GM18951 (cell line): ENCODE data around the gene C2CD4D.
"Not testable (repeated sequence)": the region's sequence is repeated elsewhere in the genome, so short reads cannot be mapped to it uniquely, and the experiment has no call there.

Experiments
- POLR2A ChIP-seq: IDR thresholded peaks from 4 replicates; pipeline ENCODE4 v1.6.1; 2011; ENCODE audit warnings: mild to moderate bottlenecking; ENCODE audit not compliant: insufficient read length, insufficient read depth; ENCODE audit errors: extremely low read depth
- in situ Hi-C: fragments of 300-500 bp; cut with MboI; formaldehyde crosslinking; loops from one replicate; pipeline ENCODE4 v1.12.0; 2022; ENCODE audit warnings: low sequenced_read_pairs, mixed read lengths, inconsistent platforms; ENCODE audit not compliant: unreplicated experiment

C2CD4D gene

GRCh38 chr1:151839457-151840403 is at the start of gene C2CD4D:
C2CD4D (minus strand) TSS chr1:151839820; CDS start chr1:151838989, 831 bp downstream.
- in situ Hi-C loops = loop anchor here (25.0 kb wide), 1 partner anchor 252 kb away; no protein-coding TSS in a partner anchor
- peak; percentile 57 for TF ChIP-seq POLR2A

GRCh38 chr1:151888972-151889570 is 49.5 kb upstream of the C2CD4D start:
- in situ Hi-C loops = no loop called here
- TF ChIP-seq POLR2A = no peak

- no peak for TF ChIP-seq POLR2A
- in situ Hi-C loops = no loop called here
Observed at GRCh38 chr1:151887028-151887427, 47.4 kb upstream of the C2CD4D start.

GRCh38 chr1:151885479-151885878 is 45.9 kb upstream of the C2CD4D start:
- TF ChIP-seq POLR2A = no peak
- in situ Hi-C loops = no loop called here

- in situ Hi-C loops = not testable (repeated sequence)
Observed at GRCh38 chr1:151884879-151885278, 45.3 kb upstream of the C2CD4D start.

- in situ Hi-C loops = not testable (repeated sequence)
Observed at GRCh38 chr1:151884445-151884844, 44.8 kb upstream of the C2CD4D start.

- in situ Hi-C loops = not testable (repeated sequence)
Observed at GRCh38 chr1:151883898-151884297, 44.3 kb upstream of the C2CD4D start.

GRCh38 chr1:151882918-151883317 is 43.3 kb upstream of the C2CD4D start:
- in situ Hi-C loops = not testable (repeated sequence)

GRCh38 chr1:151882466-151882865 is 42.8 kb upstream of the C2CD4D start:
- no peak for TF ChIP-seq POLR2A
- in situ Hi-C loops = no loop called here

- in situ Hi-C loops = no loop called here
- no peak for TF ChIP-seq POLR2A
Observed at GRCh38 chr1:151881479-151881878, 41.9 kb upstream of the C2CD4D start.

- no peak for TF ChIP-seq POLR2A
- in situ Hi-C loops = no loop called here
Observed at GRCh38 chr1:151875419-151876097, 35.9 kb upstream of the C2CD4D start.

GRCh38 chr1:151872776-151873175 is 33.2 kb upstream of the C2CD4D start:
- in situ Hi-C loops = not testable (repeated sequence)

- in situ Hi-C loops = no loop called here
- TF ChIP-seq POLR2A = no peak
Observed at GRCh38 chr1:151871284-151872030, 31.8 kb upstream of the C2CD4D start.
